Stimulated activated CD4-positive, alpha-beta T cell treated with anti-CD3 and anti-CD28 coated beads, Interleukin-1b, Interleukin-23, amount 100 ng/mL, for 24 hours (primary cell): ENCODE measurements around the gene ARHGAP15.

Experiments used
- DNase-seq, 4 experiments: peaks; one replicate each; pipeline ENCODE4 v3.0.0-alpha.2; 2020; ENCODE audit warnings: low read depth in 4 of 4, low spot score in 1 of 4

The ARHGAP15 gene

GRCh38 chr2:143705108-143705707 is 576.0 kb downstream of the ARHGAP15 start:
- no peak for DNase-seq

GRCh38 chr2:143706354-143706753 is 577.1 kb downstream of the ARHGAP15 start:
- no peak for DNase-seq

- no peak for DNase-seq
Measured at GRCh38 chr2:143708682-143709081, 579.5 kb downstream of the ARHGAP15 start.

- DNase-seq, result no peak
Measured at GRCh38 chr2:143710196-143710595, 581.0 kb downstream of the ARHGAP15 start.

GRCh38 chr2:143710879-143711278 is 581.7 kb downstream of the ARHGAP15 start:
- no peak for DNase-seq

- DNase-seq, result no peak
Measured at GRCh38 chr2:143716522-143716921, 587.3 kb downstream of the ARHGAP15 start.

GRCh38 chr2:143717053-143717452 is 587.8 kb downstream of the ARHGAP15 start:
- no peak for DNase-seq

- no peak for DNase-seq
Measured at GRCh38 chr2:143717536-143718168, 588.4 kb downstream of the ARHGAP15 start.

GRCh38 chr2:143718745-143719144 is 589.5 kb downstream of the ARHGAP15 start:
- no peak for DNase-seq

- no peak for DNase-seq
Measured at GRCh38 chr2:143719406-143719805, 590.2 kb downstream of the ARHGAP15 start.

- DNase-seq, result no peak
Measured at GRCh38 chr2:143720095-143720664, 591.0 kb downstream of the ARHGAP15 start.

- DNase-seq, result no peak
Measured at GRCh38 chr2:143725400-143725799, 596.2 kb downstream of the ARHGAP15 start.

GRCh38 chr2:143726151-143726845 is 597.1 kb downstream of the ARHGAP15 start:
- DNase-seq, result no peak

- no peak for DNase-seq
Measured at GRCh38 chr2:143728498-143728897, 599.3 kb downstream of the ARHGAP15 start.

GRCh38 chr2:143729296-143729814 is 600.1 kb downstream of the ARHGAP15 start:
- DNase-seq, result no peak

- DNase-seq, result no peak
Measured at GRCh38 chr2:143730155-143730952, 601.1 kb downstream of the ARHGAP15 start.

GRCh38 chr2:143730953-143731260 is 601.7 kb downstream of the ARHGAP15 start:
- DNase-seq, result no peak

- DNase-seq, result no peak
Measured at GRCh38 chr2:143732076-143732475, 602.9 kb downstream of the ARHGAP15 start.

- no peak for DNase-seq
Measured at GRCh38 chr2:143732871-143733270, 603.7 kb downstream of the ARHGAP15 start.

GRCh38 chr2:143734507-143734906 is 605.3 kb downstream of the ARHGAP15 start:
- no peak for DNase-seq

- DNase-seq, result no peak
Measured at GRCh38 chr2:143736904-143737303, 607.7 kb downstream of the ARHGAP15 start.
